Activated T-cell treated with anti-CD3 and anti-CD28 coated beads, Interleukin-2, amount 50 U/mL, for 72 hours (primary cell): Measurements from ENCODE around the gene SFRP2. TPM values are rescaled to one million over a fixed set of nuclear protein-coding genes. Genes with fewer than 3 reads are reported as not detected.

ENCODE experiments used
- ATAC-seq, 2 donors: fragments of 150-1000 bp; cut with Tn5 transposase; replicated peaks in 1 of 2; 2 replicates each; pipeline ENCODE4 v1.10.0; 2021; ENCODE audit warnings: moderate library complexity in 2 of 2, mild to moderate bottlenecking in 1 of 2
- DNase-seq, 2 donors: peaks; one replicate each; pipeline ENCODE4 v3.0.0; 2021 to 2022; ENCODE audit warnings: mixed read lengths in 1 of 2
- H3K27ac Mint-ChIP-seq: one replicate; pipeline ENCODE4 v1.8.0; 2022; ENCODE audit warnings: mild to moderate bottlenecking, moderate library complexity, mixed read lengths
- H3K27me3 Mint-ChIP-seq: one replicate; pipeline ENCODE4 v1.8.0; 2022; ENCODE audit warnings: low read depth, mixed read lengths
- H3K36me3 Mint-ChIP-seq, 2 donors: one replicate each; pipeline ENCODE4 v1.8.0; 2022; ENCODE audit warnings: mixed read lengths in 2 of 2, mild to moderate bottlenecking in 1 of 2; ENCODE audit not compliant: insufficient read depth in 2 of 2
- H3K4me1 Mint-ChIP-seq: one replicate; pipeline ENCODE4 v1.8.0; 2022; ENCODE audit warnings: low read depth, mixed read lengths
- H3K4me3 Mint-ChIP-seq, 2 donors: one replicate each; pipeline ENCODE4 v1.8.0; 2022; ENCODE audit warnings: mild to moderate bottlenecking in 2 of 2, mixed read lengths in 2 of 2, moderate library complexity in 2 of 2
- H3K9me3 Mint-ChIP-seq, 2 donors: one replicate each; pipeline ENCODE4 v1.8.0; 2022; ENCODE audit warnings: mixed read lengths in 2 of 2
- total RNA-seq, 2 donors: library from RNA; stranded (reverse); gene quantifications; one replicate each; pipeline ENCODE4 v1.2.3, GENCODE V29; 2022

Gene SFRP2
- total RNA-seq, result not detected

DNA sequence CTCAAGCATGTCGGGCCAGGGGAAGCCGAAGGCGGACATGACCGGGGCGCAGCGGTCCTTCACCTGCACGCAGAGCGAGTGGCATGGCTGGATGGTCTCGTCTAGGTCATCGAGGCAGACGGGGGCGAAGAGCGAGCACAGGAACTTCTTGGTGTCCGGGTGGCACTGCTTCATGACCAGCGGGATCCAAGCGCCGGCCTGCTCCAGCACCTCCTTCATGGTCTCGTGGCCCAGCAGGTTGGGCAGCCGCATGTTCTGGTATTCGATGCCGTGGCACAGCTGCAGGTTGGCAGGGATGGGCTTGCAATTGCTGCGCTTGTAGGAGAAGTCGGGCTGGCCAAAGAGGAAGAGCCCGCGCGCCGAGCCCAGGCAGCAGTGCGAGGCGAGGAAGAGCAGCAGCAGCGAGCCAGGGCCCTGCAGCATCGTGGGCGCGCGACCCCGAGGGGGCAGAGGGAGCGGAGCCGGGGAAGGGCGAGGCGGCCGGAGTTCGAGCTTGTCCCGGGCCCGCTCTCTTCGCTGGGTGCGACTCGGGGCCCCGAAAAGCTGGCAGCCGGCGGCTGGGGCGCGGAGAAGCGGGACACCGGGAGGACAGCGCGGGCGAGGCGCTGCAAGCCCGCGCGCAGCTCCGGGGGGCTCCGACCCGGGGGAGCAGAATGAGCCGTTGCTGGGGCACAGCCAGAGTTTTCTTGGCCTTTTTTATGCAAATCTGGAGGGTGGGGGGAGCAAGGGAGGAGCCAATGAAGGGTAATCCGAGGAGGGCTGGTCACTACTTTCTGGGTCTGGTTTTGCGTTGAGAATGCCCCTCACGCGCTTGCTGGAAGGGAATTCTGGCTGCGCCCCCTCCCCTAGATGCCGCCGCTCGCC is at the start of gene SFRP2:
SFRP2 (minus strand) TSS at position 671 of the 864 bp plus-strand sequence; CDS start at position 423, 248 bp downstream.
- DNase-seq (no peak), ATAC-seq (peak in 1 of 2 donors; percentile 15)
- Mint-ChIP-seq H3K4me3 (peak within 1 kb of the TSS; percentile 76 to 79), H3K9me3 (no peaks in the 10 kb centered on the region), H3K4me1 (peaks cover 44% of the 10 kb centered on the region), H3K27me3 (peaks cover 81% of the 10 kb centered on the region), H3K36me3 (peaks cover 0 to 2% of the 10 kb centered on the region in 2 donors), H3K27ac (no peak within 1 kb of the TSS)

DNA sequence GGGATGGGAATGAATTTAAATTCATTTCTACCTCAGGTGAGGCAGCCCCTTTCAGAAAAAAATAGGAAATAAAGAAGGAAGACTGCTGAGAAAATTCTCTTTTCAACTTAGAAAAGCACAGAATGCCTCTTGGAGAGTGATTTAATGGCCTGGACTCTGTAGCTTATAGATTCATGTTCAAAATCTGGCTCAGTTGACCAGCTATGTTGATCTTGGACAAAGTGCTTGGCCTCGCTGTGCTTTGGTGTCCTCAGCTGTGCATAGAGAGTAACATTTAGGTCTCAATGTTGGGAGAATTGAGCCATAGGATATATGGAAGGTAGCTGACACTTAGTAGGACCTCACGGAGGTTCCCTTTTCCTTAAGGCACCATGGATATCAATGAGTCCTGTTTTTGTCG is 49.7 kb upstream of the SFRP2 start:
- H3K27me3 Mint-ChIP-seq, result no peaks in the 10 kb centered on the region
- H3K4me3 Mint-ChIP-seq, result no peak overlapping the region
- no peaks in the 10 kb centered on the region for H3K36me3 Mint-ChIP-seq
- H3K27ac Mint-ChIP-seq, result no peak overlapping the region
- DNase-seq (no peak), ATAC-seq (no peak)
- H3K4me1 Mint-ChIP-seq, result no peaks in the 10 kb centered on the region
- H3K9me3 Mint-ChIP-seq, result no peaks in the 10 kb centered on the region

GRCh38 chr4:153834901-153835300 is 46.0 kb upstream of the SFRP2 start:
- ATAC-seq (no peak), DNase-seq (no peak)
- Mint-ChIP-seq H3K4me1 (no peaks in the 10 kb centered on the region), H3K36me3 (no peaks in the 10 kb centered on the region), H3K4me3 (no peak overlapping the region), H3K27ac (no peak overlapping the region), H3K9me3 (no peaks in the 10 kb centered on the region), H3K27me3 (peaks cover 17% of the 10 kb centered on the region)

GRCh38 chr4:153832720-153833287 is 43.9 kb upstream of the SFRP2 start:
- Mint-ChIP-seq H3K9me3 (no peaks in the 10 kb centered on the region), H3K27me3 (peaks cover 25% of the 10 kb centered on the region), H3K4me1 (no peaks in the 10 kb centered on the region), H3K4me3 (no peak overlapping the region), H3K27ac (no peak overlapping the region), H3K36me3 (no peaks in the 10 kb centered on the region)
- DNase-seq (no peak), ATAC-seq (no peak)

DNA sequence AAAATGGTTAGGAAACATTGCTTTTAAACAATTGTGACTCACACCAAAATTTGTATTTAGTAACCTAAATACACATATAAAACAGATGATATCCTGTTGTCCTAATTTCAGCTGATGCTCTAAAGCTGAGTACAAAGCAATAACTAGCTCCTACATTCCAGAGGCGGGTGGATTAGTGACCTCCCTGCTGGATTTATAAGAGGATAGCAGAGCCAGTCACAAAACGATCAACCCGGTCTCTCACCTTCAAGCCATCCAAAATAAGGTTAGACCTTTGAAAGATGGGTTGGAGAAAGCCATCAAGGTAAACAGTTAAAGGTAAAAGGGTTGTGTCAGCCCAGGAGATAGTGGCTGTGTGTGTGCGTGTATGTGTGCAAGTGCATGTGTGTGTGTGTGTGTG is 43.2 kb upstream of the SFRP2 start:
- DNase-seq (no peak), ATAC-seq (no peak)
- Mint-ChIP-seq H3K4me3 (no peak overlapping the region), H3K9me3 (no peaks in the 10 kb centered on the region), H3K27me3 (peaks cover 25% of the 10 kb centered on the region), H3K27ac (no peak overlapping the region), H3K4me1 (no peaks in the 10 kb centered on the region), H3K36me3 (no peaks in the 10 kb centered on the region)

- Mint-ChIP-seq H3K27ac (no peak overlapping the region), H3K9me3 (peaks cover 0 to 2% of the 10 kb centered on the region in 2 donors), H3K27me3 (peaks cover 25% of the 10 kb centered on the region), H3K4me3 (no peak overlapping the region), H3K36me3 (no peaks in the 10 kb centered on the region), H3K4me1 (no peaks in the 10 kb centered on the region)
- ATAC-seq (no peak), DNase-seq (no peak)
These were observed 42.4 kb upstream of the SFRP2 start for GRCh38 chr4:153831245-153831644.

- Mint-ChIP-seq H3K36me3 (peaks cover 0 to 2% of the 10 kb centered on the region in 2 donors), H3K27ac (no peak overlapping the region), H3K4me1 (no peaks in the 10 kb centered on the region), H3K9me3 (peaks cover 0 to 2% of the 10 kb centered on the region in 2 donors), H3K27me3 (peaks cover 24% of the 10 kb centered on the region), H3K4me3 (no peak overlapping the region)
- DNase-seq (no peak), ATAC-seq (no peak)
These were observed 36.8 kb upstream of the SFRP2 start for GRCh38 chr4:153825691-153826090.

DNA sequence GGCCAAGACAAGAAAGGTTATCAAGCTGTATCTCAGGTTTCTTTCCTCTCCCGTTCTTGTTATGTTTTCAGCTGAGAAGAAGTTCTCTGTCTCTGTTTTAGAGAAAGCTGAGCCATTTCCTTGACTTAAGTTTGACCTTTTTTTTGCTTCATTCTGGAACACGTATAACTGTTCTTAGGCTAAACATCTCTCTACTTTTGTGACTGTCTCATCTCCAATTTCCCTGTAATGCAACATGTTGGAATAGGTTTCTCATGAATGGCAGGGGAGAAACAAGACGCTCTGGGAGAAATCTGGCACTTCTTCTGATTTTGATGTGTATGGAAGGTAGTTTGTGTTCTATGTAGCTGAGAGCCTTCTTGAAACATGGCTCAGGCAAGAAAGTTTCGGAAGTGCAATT is 36.2 kb upstream of the SFRP2 start:
- H3K4me3 Mint-ChIP-seq, result no peak overlapping the region
- no peak overlapping the region for H3K27ac Mint-ChIP-seq
- ATAC-seq (no peak), DNase-seq (no peak)
- no peaks in the 10 kb centered on the region for H3K4me1 Mint-ChIP-seq
- H3K27me3 Mint-ChIP-seq, result peaks cover 19% of the 10 kb centered on the region
- H3K36me3 Mint-ChIP-seq, result peaks cover 0 to 2% of the 10 kb centered on the region in 2 donors
- H3K9me3 Mint-ChIP-seq, result peaks cover 0 to 2% of the 10 kb centered on the region in 2 donors

- Mint-ChIP-seq H3K27me3 (peaks cover 17% of the 10 kb centered on the region), H3K27ac (no peak overlapping the region), H3K4me1 (no peaks in the 10 kb centered on the region), H3K36me3 (peaks cover under 1 to 2% of the 10 kb centered on the region in 2 donors), H3K4me3 (no peak overlapping the region), H3K9me3 (peaks cover 0 to 2% of the 10 kb centered on the region in 2 donors)
- DNase-seq (no peak), ATAC-seq (no peak)
These were observed 35.6 kb upstream of the SFRP2 start for GRCh38 chr4:153824501-153824900.

DNA sequence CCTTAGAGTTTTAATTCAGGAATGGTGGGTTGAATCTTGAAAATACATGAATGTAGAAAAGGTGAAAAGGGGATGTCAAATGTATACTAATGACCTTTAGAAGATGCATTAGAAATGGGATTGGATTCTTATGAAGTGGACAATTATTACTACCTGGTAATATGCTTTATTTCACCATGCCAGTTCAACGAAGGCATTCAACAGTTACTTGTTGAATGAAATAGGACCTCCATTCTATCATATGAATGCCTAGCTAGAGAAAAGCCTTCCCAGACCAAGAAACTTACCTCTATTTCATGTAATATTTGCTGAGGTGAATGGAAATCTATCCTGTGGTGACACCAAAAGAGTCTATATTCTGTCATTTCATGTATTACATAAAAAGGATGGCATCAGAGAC is 34.6 kb upstream of the SFRP2 start:
- Mint-ChIP-seq H3K4me1 (no peaks in the 10 kb centered on the region), H3K27me3 (peaks cover 11% of the 10 kb centered on the region), H3K36me3 (peaks cover 2% of the 10 kb centered on the region in 2 donors), H3K4me3 (no peak overlapping the region), H3K9me3 (peaks cover 1 to 6% of the 10 kb centered on the region in 2 donors), H3K27ac (no peak overlapping the region)
- ATAC-seq, result no peak
- DNase-seq, result no peak

- peaks cover 20% of the 10 kb centered on the region for H3K27me3 Mint-ChIP-seq
- DNase-seq (no peak), ATAC-seq (no peak)
- H3K27ac Mint-ChIP-seq, result no peak overlapping the region
- H3K36me3 Mint-ChIP-seq, result peaks cover 2% of the 10 kb centered on the region in 2 donors
- H3K9me3 Mint-ChIP-seq, result peaks cover 1 to 6% of the 10 kb centered on the region in 2 donors
- no peaks in the 10 kb centered on the region for H3K4me1 Mint-ChIP-seq
- no peak overlapping the region for H3K4me3 Mint-ChIP-seq
These were observed 33.4 kb upstream of the SFRP2 start for GRCh38 chr4:153822316-153822715.

DNA sequence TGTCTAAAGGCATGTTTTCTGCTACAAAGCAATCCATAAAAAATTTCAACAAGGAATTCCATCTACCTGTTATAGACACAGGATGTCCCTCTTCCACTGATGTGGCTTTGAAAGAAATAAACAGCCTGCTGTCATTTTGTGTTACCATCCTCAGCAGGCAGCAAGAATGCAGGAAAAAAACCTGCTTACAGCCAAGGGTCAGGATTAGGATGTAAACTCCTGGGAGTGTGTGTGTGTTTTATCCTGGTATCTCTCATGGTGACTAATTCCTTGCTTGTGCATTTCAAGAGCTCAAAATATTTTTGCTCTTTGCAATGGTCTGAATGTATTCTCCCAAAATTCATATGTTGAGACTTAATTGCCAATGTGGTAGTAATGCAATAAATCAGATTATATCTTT is 28.6 kb upstream of the SFRP2 start:
- peaks cover 21% of the 10 kb centered on the region for H3K27me3 Mint-ChIP-seq
- no peak for DNase-seq
- peaks cover 0 to 2% of the 10 kb centered on the region in 2 donors for H3K36me3 Mint-ChIP-seq
- no peak for ATAC-seq
- H3K4me3 Mint-ChIP-seq, result no peak overlapping the region
- H3K4me1 Mint-ChIP-seq, result no peaks in the 10 kb centered on the region
- no peak overlapping the region for H3K27ac Mint-ChIP-seq
- H3K9me3 Mint-ChIP-seq, result peaks cover 1 to 4% of the 10 kb centered on the region in 2 donors

- Mint-ChIP-seq H3K4me1 (no peaks in the 10 kb centered on the region), H3K27me3 (peaks cover 21% of the 10 kb centered on the region), H3K27ac (no peak overlapping the region), H3K4me3 (no peak overlapping the region), H3K9me3 (peaks cover 1 to 4% of the 10 kb centered on the region in 2 donors), H3K36me3 (peaks cover 0 to 2% of the 10 kb centered on the region in 2 donors)
- no peak for DNase-seq
- no peak for ATAC-seq
These were observed 27.7 kb upstream of the SFRP2 start for GRCh38 chr4:153816542-153816941.
